COLO668 (cell line): ENCODE results near the gene SARM1.
A peak's percentile ranks its signal among the peaks of the same experiment; 100 is the strongest.

Source experiments
- DNase-seq: peaks from one replicate; lab custom pipeline; 2025; ENCODE audit not compliant: unreplicated experiment; lab: John Stamatoyannopoulos, UW

The SARM1 gene

DNA sequence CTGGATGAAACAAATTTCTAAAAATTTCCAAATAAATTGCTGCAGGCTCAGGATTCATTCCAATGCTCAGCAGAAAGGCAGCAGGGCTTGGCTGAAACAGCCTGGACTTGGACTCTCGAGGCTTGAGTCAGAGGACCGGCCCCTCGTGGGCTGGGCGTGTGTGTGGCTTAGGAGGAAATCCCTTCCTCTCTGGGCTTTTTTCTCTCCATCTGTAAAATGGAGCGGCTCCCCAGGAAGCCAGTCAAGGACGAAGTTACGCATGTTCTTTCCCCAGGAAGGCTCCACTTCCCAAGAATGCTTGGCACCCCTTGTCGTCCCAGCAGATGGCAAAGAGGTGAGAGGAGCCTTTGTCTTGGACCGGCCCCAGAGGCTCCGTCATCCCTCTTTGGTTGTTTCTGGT, 21.0 kb downstream of the SARM1 start:
- DNase-seq: no peak

DNA sequence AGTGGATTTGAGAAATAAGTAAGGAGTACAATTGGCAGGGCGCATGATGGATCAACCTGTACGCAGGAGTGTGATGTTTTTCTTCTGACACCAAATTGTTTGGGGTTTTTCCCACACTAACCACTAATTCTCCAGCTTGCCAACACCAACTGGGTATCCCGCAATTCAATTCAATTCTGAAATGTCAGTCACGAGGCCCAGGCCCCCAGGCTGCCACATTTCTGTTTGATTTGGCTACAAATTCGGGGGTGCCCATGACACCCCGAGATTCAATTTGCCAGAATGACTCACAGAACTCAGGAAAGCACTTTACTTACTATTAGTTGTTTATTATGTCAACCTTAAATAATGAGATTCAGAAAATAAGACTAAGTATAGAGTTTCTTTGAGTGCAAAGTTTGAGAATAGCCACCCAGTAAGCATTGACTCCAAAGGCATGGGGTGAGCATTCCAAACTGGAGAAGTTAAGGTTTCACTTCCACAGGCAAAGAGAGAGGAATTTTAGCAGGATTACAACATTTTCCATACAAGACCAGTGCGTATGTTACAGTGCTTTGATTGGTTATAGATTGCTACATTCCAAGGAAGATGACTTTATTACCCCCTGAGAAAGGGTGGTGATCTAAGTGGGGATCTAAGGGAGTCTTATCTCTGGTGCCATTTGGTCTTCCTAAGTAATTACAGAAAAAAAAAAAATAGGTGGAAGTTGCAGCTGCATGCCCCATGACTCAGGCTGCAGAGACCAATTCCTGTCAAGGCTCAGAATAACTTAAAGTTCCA, 23.0 kb downstream of the SARM1 start:
- DNase-seq: no peak

DNA sequence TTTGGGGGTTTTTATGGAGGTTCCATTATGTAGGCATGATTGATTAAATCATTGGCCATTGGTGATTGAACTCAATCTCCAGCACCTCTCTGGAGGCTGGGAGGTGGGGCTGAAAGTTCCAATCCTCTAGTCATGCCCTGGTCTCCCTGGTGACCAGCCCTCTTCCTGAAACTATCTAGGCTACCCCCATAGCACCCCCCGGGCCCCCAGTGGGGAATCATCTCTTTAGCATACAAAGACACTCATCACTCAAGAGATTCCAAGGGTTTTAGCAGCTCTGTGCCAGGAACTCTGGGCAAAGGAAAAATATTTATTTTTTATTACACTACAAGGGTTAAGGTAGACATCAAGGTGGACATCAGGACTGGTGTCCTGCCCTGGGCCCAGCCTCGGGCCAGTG, 23.9 kb downstream of the SARM1 start:
- no peak for DNase-seq

GRCh38 chr17:28395968-28396367, 24.5 kb downstream of the SARM1 start:
- no peak for DNase-seq

GRCh38 chr17:28396635-28397239, 25.2 kb downstream of the SARM1 start:
- DNase-seq: no peak

GRCh38 chr17:28397275-28397674, 25.8 kb downstream of the SARM1 start:
- no peak for DNase-seq

DNA sequence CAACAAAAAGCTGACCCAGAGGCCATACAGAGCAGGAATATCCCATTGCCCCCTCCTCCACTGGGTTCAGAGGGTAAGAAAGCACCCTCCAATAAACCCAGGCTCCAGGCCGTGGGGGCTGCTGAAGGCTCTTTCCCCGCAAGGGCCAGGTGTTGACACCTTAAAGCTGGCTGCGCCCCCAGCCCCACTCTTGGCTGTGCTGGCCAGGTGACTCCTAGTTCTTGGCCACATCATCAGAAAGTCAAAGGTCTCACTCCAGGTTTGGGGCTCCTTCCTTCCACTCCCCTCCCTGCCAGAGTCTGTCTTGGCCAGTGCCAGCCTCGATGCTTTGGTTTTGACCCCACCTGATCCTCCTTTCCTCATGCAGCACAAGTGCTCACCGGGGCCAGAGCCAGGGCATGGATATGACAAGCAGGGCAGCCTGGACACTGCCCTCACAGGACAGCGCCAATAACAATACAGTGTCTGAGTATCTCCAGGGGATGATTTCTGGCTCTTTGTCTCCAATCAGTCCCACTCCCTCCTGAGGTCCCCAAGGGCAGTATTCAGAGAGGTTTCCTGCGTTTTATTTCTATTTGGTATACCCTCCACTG, 26.3 kb downstream of the SARM1 start:
- no peak for DNase-seq

- no peak for DNase-seq
These were observed 26.9 kb downstream of the SARM1 start for GRCh38 chr17:28398280-28398981.

GRCh38 chr17:28399808-28400207, 28.3 kb downstream of the SARM1 start:
- DNase-seq: no peak

DNA sequence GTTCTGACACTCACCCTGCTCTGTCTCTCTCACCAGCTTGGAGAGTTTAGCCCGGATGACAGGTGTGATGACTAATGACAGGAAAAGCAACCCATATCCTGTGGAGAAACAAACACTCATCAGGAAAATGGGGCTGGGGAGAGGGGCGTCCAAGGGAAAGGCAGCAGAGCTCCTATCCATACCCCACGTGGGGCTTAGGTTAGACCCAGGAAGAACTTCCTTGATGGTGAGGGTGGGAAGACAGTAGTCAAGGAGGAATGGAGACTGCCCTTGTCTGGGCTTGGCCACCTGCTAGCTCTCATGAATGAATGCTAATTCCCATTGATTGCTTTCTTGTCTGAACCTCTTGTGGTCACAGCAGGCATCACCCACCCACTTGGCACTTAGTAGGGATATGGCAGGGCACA, 30.7 kb downstream of the SARM1 start:
- peak; percentile 3 for DNase-seq

- DNase-seq: no peak
These were observed 31.4 kb downstream of the SARM1 start for GRCh38 chr17:28402844-28403243.

DNA sequence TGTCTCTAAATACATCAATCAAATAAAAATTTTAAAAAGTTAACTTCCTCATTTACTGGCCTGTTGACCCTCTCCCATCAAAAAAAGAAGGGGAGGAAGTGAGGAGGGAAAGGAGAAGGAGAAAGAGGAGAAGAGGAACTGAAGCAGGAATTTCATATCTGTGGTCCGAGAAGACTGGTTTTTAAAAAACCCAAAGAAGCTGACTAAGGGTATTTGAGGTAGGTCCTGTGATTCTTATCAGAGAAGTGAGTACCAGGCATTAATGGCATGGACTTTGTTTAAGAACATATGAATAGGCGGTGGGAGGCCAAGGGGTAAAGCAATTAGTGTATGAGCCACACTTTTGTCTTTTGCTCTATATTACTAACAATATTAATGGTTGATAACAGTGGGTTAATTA, 32.5 kb downstream of the SARM1 start:
- DNase-seq: no peak

GRCh38 chr17:28404461-28404811, 32.9 kb downstream of the SARM1 start:
- DNase-seq: no peak

GRCh38 chr17:28404812-28405570, 33.5 kb downstream of the SARM1 start:
- peak; percentile 34 for DNase-seq

DNA sequence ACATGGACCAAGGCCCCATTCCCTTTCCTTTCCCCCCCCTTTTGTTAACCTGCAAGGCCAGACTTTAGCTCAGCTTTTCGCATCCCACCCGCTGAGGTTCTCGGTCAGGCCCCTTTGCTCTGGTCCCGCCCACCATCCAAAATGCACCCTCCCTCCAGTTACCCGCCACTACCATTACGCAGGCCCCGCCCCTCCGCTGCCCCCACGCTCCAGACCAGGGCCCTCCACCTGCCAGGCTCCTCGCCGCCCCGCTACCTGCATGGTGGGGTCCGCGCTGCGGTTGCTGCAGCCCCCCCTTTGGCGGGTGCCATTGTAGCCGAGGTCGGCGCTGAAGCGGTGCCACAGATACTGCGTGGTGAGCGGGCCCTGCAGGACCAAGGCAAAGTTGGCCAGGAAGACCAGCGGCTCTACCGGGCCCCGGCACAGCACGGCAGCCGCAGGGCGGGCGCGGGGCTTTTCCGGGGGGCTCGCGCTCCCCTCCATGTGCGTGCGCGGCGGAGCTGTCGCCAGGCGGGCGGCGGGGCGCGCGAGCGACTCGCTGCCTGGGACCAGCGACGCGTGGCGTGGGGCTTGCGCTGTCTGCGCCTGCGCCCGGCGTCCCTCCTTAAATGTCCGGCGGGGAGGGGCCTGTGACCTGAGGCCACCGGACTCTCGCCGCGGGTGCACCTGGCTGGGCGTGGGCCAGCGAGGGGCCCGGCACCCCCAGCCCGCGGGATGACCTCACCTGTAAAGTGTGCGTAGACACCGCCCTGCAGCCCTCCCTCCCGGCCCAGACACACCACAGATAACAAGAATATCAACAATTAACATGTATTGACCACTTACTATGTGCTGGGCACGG, 34.4 kb downstream of the SARM1 start, which contains the start of gene SLC46A1:
SLC46A1 (minus strand) TSS at position 581 of the 841 bp plus-strand sequence; CDS start at position 483, 98 bp downstream.
- DNase-seq: peak; percentile 75

DNA sequence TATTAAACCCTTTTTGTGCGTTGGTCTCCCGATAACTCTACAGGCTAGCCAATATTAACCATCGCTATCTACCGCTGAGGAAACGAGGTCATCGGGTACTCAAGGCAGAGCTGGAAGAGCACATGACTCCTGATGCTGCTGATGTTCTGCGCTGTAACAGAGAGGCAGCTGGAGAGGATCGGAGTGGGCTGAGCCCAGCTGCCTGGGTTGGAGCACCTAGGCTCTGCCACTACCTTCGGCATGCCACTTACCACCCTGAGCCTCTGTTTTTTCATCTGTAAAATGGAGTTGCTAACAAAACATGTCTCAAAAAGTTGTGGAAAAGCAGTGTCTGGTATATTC, 35.0 kb downstream of the SARM1 start:
- DNase-seq: peak; percentile 40

DNA sequence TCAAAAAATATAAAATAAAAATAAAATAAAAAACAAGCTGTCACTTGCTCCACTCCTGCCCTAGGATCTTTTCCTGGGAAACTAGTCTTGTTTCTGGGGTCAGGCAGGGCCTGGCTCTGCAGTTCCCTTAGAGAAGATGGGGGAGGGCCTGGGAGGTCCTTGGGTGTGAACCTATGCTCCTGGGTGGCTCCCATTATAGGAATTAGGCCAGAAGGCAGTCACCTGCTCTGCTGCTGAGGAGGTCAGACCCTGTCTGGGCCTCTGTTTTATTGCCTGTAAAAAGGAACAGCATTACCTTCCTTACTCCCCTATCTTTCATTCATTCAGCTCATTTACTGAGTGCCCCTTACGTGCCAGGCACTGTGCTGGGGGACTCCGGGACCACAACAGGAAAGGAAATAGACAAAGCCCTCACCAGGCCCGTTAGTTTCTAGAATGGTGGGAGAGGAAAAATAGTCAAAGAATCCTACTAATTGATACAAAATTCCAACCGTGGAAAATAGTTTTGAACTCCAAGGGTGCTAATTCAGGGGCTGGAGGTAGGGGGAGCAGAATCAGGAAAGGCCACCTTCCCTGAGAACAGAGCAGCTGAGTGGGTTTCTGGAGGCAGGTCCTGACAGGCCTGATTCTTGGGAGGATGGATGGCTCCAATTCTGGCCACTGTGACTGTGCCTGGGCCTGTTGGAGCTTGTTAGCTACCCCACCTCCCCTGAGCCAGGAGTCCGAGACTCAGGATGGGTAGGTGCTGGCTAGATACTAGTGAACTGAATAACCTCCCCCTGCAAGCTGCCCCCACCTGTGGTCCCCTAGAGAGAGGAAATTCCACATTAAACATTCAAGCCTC, 35.9 kb downstream of the SARM1 start:
- peak; percentile 38 for DNase-seq

- no peak for DNase-seq
These were observed 36.4 kb downstream of the SARM1 start for GRCh38 chr17:28407974-28408306.

DNA sequence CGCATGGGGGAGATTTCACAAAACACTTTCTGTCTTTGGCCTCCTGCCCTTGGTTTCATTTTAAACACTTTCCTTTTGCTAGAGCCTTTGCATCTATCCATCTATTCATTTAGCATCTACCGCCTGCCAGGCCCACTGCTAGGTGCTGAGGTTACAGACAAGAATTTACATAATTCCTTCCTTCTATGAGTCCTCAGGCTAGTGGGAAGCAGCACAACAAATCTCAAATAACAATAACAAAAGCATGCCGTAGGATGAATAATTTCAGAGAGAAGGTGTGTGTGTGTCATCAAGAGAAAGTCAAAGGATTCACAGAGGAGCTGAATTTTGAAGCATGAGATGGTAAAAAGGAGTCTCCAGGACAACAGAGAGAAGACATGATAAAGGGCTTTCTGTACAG, 40.6 kb downstream of the SARM1 start:
- DNase-seq: no peak
